ENCODE measurements around the gene PDXDC1.
"Not testable (repeated sequence)": the region's sequence is repeated elsewhere in the genome, so short reads cannot be mapped to it uniquely, and the experiment has no call there.

Gene PDXDC1, protein sequence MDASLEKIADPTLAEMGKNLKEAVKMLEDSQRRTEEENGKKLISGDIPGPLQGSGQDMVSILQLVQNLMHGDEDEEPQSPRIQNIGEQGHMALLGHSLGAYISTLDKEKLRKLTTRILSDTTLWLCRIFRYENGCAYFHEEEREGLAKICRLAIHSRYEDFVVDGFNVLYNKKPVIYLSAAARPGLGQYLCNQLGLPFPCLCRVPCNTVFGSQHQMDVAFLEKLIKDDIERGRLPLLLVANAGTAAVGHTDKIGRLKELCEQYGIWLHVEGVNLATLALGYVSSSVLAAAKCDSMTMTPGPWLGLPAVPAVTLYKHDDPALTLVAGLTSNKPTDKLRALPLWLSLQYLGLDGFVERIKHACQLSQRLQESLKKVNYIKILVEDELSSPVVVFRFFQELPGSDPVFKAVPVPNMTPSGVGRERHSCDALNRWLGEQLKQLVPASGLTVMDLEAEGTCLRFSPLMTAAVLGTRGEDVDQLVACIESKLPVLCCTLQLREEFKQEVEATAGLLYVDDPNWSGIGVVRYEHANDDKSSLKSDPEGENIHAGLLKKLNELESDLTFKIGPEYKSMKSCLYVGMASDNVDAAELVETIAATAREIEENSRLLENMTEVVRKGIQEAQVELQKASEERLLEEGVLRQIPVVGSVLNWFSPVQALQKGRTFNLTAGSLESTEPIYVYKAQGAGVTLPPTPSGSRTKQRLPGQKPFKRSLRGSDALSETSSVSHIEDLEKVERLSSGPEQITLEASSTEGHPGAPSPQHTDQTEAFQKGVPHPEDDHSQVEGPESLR

DNA sequence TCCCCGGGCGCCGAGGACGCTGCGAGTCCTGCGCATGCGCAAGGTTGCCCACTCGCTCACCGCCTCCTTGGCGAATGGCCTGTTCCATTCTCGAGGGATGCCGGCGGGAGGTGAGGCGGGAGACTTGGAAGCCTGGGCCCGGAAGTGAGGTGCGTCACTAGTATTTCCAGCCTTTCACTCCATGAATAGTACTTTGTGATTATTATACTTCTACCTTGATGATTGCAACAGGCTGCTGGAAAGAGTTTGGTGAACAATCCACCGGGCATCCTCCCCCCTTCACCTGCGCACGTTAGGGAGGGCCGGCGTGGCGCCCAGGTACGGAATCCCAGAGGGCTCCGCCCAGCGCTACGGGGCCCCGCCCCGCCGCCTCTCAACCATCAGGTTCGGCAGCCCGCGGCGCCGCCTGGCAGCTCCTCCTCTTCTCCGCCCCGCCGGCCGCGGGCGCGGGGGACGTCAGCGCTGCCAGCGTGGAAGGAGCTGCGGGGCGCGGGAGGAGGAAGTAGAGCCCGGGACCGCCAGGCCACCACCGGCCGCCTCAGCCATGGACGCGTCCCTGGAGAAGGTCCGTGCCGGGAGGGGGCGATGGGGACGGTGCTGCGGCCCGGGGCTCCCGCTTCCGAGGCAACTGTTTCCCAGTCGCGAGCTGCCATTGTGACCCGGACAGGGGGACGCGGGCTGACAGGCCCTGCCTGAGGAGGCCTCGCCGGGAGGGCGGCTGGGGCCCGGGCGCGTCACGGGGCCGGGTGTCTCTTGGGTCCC, at the start of gene PDXDC1:
Gene PDXDC1, plus strand, starts transcription at position 371 of the 762 bp plus-strand sequence. Its CDS starts 174 bp downstream, at position 545.
- peak; percentile 94 for DNase-seq

DNA sequence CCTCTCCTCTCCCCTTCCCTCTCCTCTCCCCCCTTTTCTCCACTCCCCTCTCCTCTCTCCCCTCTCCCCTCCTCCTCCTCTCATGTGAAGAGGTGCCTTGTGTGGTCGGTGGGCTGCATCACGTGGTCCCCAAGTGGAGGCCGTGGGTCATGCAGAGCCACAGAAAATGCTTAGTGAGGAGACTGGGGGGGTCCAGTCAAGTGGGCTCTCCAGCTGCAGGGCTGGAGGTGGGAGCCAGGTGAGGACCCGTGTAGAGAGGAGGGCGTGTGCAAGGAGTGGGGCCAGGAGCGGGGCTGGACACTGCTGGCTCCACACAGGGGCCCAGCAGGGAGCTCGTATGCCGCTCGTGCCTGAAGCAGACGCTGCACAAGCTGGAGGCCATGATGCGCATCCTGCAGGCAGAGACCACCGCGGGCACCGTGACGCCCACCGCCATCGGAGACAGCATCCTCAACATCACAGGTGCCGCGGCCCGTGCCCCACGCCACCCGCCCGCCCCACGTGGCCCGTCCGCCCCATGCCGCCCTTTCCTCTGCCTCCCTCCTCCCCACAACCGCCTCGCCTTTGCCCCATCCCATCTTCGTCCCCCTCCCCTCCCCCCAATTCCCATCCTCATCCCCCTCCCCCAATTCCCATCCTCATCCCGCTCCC, 46.6 kb upstream of the PDXDC1 start:
- DNase-seq = not testable (repeated sequence)

DNA sequence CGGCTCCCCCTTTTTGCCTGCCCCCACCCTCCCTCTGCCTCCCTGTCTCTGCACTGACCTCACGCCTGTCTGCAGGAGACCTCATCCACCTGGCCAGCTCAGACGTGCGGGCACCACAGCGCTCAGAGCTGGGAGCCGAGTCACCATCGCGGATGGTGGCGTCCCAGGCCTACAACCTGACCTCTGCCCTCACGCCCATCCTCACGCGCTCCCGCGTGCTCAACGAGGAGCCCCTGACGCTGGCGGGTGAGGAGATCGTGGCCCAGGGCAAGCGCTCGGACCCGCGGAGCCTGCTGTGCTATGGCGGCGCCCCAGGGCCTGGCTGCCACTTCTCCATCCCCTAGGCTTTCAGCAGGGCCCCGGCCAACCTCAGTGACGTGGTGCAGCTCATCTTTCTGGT, 45.6 kb upstream of the PDXDC1 start:
- DNase-seq = not testable (repeated sequence)

DNA sequence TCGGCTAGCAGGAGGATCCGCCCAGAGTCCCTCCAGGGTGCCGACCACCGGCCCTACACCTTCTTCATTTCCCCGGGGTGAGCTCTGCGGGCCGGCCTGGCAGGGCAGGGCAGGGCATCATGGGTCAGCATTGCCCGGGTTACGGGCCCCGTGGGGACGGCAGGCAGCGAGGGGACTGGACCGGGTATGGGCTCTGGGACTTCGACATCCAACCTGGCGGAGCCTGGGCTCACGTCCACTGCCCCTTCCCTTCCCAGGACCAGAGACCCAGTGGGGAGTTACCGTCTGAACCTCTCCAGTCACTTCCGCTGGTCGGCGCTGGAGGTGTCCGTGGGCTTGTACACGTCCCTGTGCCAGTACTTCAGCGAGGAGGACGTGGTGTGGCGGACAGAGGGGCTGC, 44.6 kb upstream of the PDXDC1 start:
- DNase-seq = not testable (repeated sequence)

DNA sequence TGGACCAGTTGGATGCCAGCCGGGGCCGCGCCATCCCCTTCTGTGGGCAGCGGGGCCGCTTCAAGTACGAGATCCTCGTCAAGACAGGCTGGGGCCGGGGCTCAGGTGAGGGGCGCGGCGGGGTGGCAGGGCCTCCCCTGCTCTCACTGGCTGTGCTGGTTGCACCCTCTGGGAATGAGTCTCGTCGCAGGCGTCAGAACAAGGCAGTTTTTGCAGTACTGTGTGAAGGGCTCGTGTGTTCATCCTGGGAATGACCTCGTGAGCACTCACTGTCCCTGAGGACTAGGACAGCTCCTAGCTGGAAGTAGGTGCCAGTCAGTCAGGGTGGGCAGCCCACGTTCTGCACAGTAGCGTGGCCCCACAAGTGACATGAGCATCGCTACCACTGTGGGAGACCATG, 43.9 kb upstream of the PDXDC1 start:
- not testable (repeated sequence) for DNase-seq

DNA sequence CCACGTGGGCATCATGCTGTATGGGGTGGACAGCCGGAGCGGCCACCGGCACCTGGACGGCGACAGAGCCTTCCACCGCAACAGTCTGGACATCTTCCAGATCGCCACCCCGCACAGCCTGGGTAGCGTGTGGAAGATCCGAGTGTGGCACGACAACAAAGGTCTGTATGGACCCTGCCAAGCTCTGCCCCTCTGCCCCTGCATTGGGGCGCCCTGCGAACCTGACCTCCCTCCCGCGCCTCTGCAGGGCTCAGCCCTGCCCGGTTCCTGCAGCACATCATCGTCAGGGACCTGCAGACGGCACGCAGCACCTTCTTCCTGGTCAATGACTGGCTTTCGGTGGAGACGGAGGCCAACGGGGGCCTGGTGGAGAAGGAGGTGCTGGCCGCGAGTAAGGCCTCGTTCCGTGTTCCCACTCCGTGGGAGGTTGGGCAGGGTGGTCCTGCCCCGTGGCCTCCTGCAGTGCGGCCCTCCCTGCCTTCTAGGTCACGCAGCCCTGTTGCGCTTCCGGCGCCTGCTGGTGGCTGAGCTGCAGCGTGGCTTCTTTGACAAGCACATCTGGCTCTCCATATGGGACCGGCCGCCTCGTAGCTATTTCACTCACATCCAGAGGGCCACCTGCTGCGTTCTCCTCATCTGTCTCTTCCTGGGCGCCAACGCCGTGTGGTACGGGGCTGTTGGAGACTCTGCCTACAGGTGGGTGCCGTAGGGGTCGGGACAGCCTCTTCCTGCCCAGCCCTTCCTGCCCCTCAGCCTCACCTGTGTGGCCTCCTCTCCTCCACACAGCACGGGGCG, 42.0 kb upstream of the PDXDC1 start:
- DNase-seq = not testable (repeated sequence)

DNA sequence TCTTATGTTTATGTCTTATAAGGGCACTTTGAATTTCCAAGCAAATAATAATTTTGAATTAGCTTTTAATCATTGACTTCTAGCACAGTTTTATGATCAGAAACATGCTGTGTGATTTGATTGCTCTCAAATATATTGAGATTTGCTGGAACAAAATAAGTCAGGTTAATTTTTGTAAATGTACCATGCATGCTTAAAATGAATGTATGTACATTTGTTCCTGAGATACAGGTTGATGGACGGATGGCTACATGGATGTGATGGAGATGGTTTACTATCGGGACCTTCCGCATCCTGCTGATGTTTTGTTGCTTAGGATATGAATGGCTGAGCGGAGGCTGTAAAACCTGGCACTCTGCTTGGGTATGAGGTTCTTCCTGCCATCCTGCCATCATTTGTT, 37.7 kb upstream of the PDXDC1 start, which contains the start of gene NPIPA1:
Gene NPIPA1, plus strand, starts transcription at position 301 of the 400 bp plus-strand sequence. Its CDS starts 0 bp downstream, at position 301.
- DNase-seq = not testable (repeated sequence)

DNA sequence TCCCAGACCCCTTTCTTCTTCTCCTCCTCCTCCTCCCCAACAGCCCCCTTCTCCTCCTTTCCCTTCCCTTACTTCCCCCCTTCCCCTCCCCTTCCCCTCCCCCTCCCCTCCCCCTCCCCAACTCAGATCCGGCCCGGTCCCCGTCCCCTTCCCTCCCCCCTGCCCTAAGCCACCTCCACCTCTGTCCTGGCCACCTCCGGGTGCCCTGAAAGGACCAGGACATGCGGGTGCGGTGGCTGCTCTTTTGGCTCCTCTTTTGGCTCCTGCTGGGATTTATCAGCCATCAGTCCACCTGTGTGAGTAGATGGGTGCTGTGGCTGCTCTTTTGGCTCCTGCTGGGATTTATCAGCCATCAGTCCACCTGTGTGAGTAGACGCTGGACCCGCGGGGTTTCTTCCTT, 36.8 kb upstream of the PDXDC1 start:
- not testable (repeated sequence) for DNase-seq

DNA sequence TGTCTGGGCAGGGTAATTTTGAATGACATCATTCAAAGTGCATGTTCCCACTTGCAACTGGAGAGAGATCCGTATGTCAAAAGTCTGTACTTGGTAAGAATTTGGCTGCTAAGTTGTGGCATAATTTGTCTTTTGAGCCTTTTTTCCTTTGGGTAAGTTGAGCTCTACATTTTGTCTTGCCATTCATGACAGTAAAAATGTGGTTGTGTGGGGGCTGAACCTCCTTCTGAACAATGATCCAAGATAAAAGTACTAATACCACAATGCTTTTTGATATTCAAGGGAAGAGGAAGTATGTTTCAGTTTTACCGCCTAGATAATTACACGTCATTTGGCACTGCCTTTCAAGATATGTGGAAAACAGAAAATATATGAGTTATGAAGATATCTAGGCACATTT, 32.1 kb upstream of the PDXDC1 start:
- DNase-seq = not testable (repeated sequence)

DNA sequence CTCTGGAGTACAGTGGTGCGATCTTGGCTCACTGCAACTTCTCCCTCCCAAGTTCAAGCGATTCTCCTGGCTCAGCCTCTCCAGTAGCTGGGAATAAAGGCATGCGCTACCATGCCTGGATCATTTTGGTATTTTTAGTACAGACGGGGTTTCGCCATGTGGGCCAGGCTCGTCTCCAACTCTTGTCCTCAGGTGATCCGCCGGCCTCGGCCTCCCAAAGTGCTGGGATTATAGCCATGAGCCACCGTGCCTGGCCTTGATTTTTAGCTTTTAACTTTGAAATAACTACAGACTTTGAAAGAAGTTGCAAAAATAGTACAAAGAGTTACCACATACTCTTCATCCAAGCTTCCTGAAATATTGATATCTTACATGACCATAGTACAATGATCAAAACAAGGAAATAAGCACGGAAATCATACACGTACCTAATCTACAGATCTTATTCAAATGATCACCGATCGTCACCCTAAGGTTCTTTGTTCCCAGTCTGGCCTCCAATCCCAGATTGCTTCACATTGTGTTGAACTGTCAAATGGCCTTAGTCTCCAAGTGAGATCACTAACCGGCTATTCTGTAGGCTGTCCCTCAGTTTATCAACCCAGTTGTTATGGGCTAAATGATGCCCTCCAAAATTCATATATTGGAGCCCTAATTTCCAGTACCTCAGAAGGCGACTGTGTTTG, 19.1 kb upstream of the PDXDC1 start:
- no peak for DNase-seq

DNA sequence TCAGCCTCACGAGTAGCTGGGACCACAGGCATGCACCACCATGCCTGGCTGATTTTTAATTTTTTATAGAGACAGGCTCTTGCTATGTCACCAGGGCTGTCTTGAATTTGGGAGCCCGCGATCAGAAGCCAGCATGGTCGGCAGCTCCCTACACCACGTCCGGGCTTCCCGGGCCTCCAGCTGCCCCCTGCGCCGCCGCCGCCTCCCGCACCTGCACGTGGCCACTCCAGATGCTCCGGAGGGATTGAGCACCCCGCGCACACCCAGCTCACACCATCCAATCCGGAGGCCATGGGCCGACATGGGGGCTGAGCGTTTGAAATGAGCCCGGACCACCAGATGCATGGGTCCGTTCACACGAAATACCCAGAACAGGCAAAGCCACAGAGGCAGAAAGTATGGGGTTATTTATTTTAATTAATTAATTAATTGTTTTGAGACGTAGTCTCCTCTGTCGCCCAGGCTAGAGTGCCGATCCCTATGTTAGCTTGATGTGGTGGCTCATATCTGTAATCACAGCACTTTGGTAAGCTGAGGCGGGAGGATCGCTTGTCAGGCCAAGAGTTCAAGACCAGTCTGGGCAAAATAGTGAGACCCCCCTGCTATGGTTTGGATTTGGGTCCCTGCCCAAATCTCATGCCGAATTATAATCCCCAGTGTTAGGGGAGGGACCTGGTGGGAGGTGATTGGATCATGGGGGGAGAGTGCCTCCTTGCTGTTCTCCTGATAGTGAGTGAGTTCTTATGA, 17.1 kb upstream of the PDXDC1 start:
- DNase-seq = no peak

DNA sequence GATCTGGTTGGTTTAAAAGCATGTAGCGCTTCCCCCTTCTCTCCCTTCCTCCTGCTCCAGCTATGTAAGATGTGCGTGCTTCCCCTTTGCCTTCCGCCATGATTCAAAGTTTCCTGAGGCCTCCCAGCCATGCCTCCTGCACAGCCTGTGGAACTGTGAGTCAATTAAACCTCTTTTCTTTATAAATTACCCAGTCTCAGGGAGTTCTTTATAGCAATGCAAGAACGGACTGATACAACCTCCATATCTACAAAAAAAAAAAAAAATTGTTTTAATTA, 16.6 kb upstream of the PDXDC1 start:
- DNase-seq = no peak

DNA sequence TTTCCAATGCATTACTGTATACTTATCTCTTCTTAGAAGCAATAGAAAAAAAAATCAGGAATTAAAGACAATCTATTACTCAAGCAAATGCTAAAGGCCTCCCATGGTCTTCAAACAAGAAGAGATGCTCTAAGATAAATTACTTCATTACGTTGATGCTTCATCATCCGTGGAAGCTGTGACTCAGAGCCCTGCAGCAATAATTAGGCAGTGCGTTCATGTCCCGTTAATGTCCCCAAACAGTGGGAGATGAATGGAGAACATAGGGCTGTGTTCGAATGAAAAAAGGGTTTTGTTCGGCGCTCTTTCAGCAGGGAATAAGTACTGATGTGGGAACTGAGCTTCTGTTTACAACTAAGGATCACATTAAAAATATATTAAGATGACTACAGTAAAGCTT, 15.9 kb upstream of the PDXDC1 start:
- no peak for DNase-seq

DNA sequence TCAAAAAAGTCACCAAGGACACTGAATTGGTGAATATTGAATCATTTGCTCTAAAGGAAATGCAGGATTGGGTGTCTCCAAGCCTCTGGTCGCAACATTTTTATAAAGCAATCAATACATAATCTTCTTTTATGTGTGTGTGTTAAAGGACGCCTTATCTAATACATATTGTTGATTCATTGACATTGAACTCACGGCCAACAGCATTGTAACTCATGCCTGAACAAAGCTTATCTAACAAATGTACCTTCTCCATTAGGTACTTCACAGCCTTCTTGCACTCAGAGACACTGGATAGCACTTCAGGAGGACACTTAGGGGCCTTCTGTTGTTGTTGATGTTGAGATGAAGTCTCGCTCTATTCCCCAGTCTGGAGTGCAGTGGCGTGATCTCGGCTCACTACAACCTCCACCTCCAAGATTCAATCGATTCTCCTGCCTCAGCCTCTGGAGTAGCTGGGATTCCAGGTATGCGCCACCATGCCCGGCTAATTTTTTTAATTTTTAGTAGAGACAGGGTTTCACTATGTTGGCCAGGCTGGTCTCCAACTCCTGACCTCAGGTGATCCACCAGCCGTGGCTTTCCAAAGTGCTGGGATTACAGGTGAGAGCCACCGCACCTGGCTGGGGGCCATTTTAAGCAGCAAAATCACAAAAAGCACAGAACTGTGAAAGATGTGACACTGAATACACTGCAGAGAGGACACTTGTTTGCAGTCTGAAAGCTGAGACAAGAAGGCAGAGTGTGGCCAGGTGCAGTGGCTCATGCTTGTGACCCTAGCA, 13.2 kb upstream of the PDXDC1 start:
- no peak for DNase-seq

DNA sequence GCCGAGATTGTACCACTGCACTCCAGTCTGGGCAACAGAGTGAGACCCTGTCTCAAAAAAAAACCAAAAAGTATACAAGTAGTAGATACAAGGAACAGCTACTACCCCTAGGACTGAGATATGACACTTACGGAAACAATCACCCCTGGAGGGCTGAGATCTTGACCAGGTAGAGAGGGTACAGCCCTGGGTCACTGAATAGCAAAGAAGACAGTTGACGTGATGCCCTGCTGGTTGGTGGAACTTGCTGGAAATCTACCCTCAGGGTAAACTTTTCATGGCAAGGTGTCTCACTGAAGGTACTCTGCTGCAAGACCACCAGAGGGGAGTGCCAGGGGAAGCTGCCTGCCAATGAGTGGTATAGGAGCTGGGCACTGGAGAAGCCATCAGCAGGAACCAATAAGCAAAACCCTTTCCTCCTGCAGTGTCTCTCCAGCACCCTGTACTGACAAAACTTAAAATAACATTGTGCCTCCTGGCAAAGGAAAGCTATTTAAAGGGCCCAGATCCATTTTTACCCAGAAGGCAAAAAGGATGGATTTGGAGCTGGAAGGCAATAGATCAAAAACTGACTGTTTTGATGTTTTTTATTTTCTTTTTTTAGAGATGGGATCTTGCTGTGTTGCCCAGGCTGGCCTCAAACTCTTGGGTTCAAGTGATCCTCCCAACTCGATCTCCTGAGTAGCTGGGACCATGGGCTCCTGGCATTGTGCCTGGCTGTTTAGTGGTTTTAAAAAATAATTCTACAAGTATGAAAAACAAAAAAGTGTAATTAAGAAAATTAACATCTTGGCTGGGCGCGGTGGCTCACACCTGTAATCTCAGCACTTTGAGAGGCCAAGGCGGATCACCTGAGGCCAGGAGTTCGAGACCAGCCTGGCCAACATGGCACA, 11.3 kb upstream of the PDXDC1 start:
- no peak for DNase-seq

DNA sequence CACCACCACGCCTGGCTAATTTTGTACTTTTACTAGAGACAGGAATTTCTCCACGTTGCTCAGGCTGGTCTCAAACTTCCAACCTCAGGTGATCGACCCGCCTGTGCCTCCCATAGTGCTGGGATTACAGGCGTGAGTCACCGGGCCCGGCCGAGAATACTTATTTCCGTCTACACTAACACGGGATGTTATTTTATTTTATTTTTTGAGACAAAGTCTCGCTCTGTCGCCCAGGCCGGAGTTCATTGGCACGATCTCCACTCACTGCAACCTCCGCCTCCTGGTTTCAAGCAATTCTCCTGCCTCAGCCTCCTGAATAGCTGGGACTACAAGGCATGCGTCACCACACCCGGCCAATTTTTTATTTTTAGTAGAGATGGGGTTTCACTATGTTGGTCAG, 9.5 kb upstream of the PDXDC1 start:
- no peak for DNase-seq

DNA sequence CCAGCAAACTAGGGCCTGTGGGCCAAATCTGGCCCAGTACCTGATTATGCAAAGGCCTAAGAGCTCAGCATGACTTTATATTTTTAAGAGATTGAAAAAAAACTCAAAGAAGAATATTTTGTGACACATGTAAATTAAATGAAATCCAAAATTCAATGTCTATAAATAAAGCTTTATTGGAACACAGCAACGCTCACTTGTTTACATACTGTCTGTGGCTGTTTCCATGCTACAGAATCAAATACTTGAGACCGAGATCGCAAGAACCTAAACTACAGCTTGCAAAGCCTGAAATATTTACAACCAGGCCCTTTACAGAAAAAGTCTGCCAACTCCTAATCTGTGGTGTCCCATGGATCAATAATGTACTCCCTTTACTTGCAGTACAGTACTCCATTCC, 5.0 kb upstream of the PDXDC1 start:
- DNase-seq = not testable (repeated sequence)

DNA sequence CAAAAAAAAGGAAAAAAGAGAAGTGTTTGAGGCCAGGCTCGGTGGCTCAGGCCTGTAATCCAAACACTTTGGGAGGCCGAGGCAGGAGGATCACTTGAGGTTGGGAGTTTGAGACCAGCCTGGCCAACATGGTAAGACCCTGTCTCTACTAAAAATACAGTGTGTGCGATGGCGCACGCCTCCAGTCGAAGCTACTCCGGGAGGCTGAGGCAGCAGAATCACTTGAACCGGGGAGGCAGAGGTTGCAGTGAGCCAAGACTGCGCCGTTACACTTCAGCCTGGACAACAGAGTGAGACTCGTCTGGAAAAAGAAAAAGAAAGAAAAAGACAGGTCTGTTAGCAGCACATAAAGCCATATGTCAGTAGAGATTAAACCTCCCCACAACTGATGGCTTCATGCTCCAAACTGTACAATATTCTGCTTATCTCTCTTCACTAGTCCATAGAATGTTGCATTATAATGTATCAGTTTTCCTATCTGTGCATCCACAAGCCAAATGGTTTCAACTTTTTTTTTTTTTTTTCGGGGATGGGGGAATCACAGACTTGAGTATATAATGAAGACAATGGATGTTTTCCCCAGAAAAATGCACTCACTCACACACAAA, 3.1 kb upstream of the PDXDC1 start:
- DNase-seq = not testable (repeated sequence)

All from NCI-H1092 treated with DMSO at 0.1 percent for 48 hours (cell line).